DOHH2 (cell line): ENCODE measurements around the gene POLA1.
"Not testable (repeated sequence)": the region's sequence is repeated elsewhere in the genome, so short reads cannot be mapped to it uniquely, and the experiment has no call there.

Experiments used
- CTCF ChIP-seq: fragments of 200-600 bp; sonication (generic); IDR thresholded peaks from one replicate; pipeline ENCODE4 v1.5.1; 2014; ENCODE audit warnings: antibody characterized with exemption, mild to moderate bottlenecking, low read depth, low read length; ENCODE audit not compliant: poor library complexity, severe bottlenecking
- EZH2phosphoT487 ChIP-seq: fragments of 200-600 bp; sonication (generic); IDR thresholded peaks from 2 replicates; pipeline ENCODE4 v1.6.1; 2017; ENCODE audit warnings: borderline replicate concordance, mild to moderate bottlenecking, antibody characterized with exemption, low read length, moderate library complexity, mixed read lengths

GRCh38 chrX:24655679-24656078 lies 38.0 kb upstream of the POLA1 start:
- not testable (repeated sequence) for TF ChIP-seq CTCF, EZH2phosphoT487
